MM.1S (cell line): ENCODE measurements around the gene RUNX1.

Experiments used
- EZH2 ChIP-seq: fragments of 300-600 bp; sonication (generic); optimal IDR thresholded peaks from 2 replicates; pipeline ENCODE3; 2017; ENCODE audit warnings: low read depth, mild to moderate bottlenecking, antibody characterized with exemption, low read length, mixed read lengths
- TF ChIP-seq, protein P1 (sequence below): fragments of 300-600 bp; sonication (generic); IDR thresholded peaks from 2 replicates; pipeline ENCODE4 v1.5.1; 2016; ENCODE audit warnings: antibody characterized with exemption, low read length, mixed read lengths

DNA sequence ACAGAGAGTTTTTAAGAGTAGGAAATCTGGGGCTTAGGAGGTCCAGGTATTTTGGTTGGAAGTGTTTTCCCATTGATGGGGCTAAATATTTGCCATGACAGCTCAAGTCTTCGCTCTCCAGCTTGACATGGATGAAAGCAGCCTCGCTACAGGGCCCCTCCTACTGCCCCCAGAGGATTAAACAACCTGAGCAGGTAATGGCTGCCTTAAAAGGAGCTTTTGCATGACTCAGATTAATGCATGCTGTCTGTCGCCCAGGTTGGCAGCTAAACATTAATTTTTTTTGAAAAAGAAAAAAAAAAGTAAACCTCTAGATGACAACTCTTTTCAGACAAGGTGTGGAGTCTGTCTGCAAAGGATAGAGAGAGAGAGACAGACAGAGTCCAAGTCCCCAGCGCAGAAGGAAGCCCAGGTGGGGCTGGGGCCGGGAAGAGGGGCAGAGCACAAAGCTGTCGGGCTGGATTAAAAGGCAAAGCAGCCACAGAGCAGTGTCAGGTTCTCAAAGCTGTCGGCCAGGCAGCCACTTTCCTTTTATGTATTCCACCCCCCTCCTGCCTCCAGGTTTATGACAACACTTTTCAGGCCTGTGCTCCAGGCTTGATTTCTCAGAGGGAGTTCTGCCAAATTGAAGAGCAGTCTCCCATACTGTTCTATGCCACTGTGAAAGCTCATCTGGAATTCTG is 252.4 kb downstream of the RUNX1 start:
- no peak for TF ChIP-seq EZH2
- TF ChIP-seq, protein P1, sequence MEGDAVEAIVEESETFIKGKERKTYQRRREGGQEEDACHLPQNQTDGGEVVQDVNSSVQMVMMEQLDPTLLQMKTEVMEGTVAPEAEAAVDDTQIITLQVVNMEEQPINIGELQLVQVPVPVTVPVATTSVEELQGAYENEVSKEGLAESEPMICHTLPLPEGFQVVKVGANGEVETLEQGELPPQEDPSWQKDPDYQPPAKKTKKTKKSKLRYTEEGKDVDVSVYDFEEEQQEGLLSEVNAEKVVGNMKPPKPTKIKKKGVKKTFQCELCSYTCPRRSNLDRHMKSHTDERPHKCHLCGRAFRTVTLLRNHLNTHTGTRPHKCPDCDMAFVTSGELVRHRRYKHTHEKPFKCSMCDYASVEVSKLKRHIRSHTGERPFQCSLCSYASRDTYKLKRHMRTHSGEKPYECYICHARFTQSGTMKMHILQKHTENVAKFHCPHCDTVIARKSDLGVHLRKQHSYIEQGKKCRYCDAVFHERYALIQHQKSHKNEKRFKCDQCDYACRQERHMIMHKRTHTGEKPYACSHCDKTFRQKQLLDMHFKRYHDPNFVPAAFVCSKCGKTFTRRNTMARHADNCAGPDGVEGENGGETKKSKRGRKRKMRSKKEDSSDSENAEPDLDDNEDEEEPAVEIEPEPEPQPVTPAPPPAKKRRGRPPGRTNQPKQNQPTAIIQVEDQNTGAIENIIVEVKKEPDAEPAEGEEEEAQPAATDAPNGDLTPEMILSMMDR = no peak
